Naive thymus-derived CD8-positive, alpha-beta T cell (primary cell): ENCODE data around the gene UCMA. TPM values are rescaled to one million over a fixed set of nuclear protein-coding genes. Genes with fewer than 3 reads are reported as not detected.

Experiments used
- ATAC-seq, 2 donors: fragments of 150-1000 bp; cut with Tn5 transposase in 1 of 2; sonication (Bioruptor Pico), chemical (Tn5 transposase) in 1 of 2; 1 replicate in 1 of 2; 2 replicates in 1 of 2; pipeline ENCODE4 v1.10.0; 2021; ENCODE audit warnings: mild to moderate bottlenecking in 2 of 2, moderate library complexity in 2 of 2
- POLR2A ChIA-PET: fragments of 350-600 bp; sonication (Branson Sonifier 250); formaldehyde crosslinking; loops from one replicate; lab custom pipeline; 2021; ENCODE audit warnings: antibody characterized with exemption; lab: Charles Lee
- DNase-seq, 10 donors: peaks; one replicate each; pipeline versions ENCODE4 v3.0.0 to v3.0.0-alpha.2; 2020 to 2022
- H3K27ac Mint-ChIP-seq, 10 donors: one replicate each; pipeline ENCODE4 v1.8.0; 2020 to 2022; ENCODE audit warnings: mild to moderate bottlenecking in 10 of 10, mixed read lengths in 10 of 10, moderate library complexity in 4 of 10, inconsistent platforms in 1 of 10
- H3K27me3 Mint-ChIP-seq, 5 donors: one replicate each; pipeline ENCODE4 v1.8.0; 2021 to 2022; ENCODE audit warnings: mixed read lengths in 5 of 5
- H3K36me3 Mint-ChIP-seq, 3 donors: one replicate each; pipeline ENCODE4 v1.8.0; 2020 to 2022; ENCODE audit warnings: mixed read lengths in 3 of 3, mild to moderate bottlenecking in 2 of 3, inconsistent platforms in 1 of 3
- H3K4me1 Mint-ChIP-seq, 4 donors: one replicate each; pipeline ENCODE4 v1.8.0; 2021 to 2022; ENCODE audit warnings: mixed read lengths in 4 of 4
- H3K4me3 Mint-ChIP-seq, 10 donors: one replicate each; pipeline ENCODE4 v1.8.0; 2020 to 2022; ENCODE audit warnings: mild to moderate bottlenecking in 10 of 10, mixed read lengths in 10 of 10, moderate library complexity in 6 of 10, inconsistent platforms in 1 of 10
- H3K9me3 Mint-ChIP-seq, 9 donors: one replicate each; pipeline ENCODE4 v1.8.0; 2020 to 2022; ENCODE audit warnings: mixed read lengths in 9 of 9, mild to moderate bottlenecking in 3 of 9, inconsistent platforms in 1 of 9, moderate library complexity in 1 of 9
- polyA plus RNA-seq, 3 donors: library from polyadenylated mRNA; unstranded; fragments of 300-500 nt; fragmentation: Illumina TruSeq; gene quantifications; one replicate each; pipeline ENCODE4 v1.2.3, GENCODE V29; 2021
- total RNA-seq, 8 experiments: library from RNA in 2 of 8; stranded (reverse) in 2 of 8; gene quantifications; one replicate each; pipeline ENCODE4 v1.2.3 and lab custom pipeline; 2021 to 2026

UCMA gene
- total and polyA plus RNA-seq, 5 experiments from 2014 or later = not detected

DNA sequence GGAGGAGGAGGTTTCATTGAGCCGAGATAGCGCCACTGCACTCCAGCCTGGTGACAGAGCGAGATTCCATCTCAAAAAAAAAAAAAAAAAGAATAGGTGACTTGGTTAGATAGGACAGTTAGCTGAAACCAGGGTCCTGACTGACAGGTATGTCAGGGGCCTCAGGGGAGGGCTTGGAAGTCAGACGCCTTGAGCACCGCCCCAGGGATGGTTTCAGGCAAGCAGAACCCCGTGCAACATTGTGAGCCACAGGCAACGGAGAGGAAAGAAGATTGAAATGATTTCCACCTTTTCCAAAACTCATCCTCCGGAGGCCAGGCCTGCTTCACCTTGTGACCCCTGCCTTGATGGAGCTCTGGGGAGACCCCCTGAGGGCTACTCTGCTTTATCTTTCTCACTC, 8.6 kb downstream of the UCMA start:
- ATAC-seq (no peak), DNase-seq (no peak)
- Mint-ChIP-seq H3K36me3 (no peaks in the 10 kb centered on the region), H3K27me3 (no peaks in the 10 kb centered on the region), H3K27ac (peak overlapping the region in 1 of 10 donors; percentile 31), H3K4me1 (no peaks in the 10 kb centered on the region), H3K9me3 (no peaks in the 10 kb centered on the region), H3K4me3 (no peak overlapping the region)
- POLR2A ChIA-PET = no interaction called here

DNA sequence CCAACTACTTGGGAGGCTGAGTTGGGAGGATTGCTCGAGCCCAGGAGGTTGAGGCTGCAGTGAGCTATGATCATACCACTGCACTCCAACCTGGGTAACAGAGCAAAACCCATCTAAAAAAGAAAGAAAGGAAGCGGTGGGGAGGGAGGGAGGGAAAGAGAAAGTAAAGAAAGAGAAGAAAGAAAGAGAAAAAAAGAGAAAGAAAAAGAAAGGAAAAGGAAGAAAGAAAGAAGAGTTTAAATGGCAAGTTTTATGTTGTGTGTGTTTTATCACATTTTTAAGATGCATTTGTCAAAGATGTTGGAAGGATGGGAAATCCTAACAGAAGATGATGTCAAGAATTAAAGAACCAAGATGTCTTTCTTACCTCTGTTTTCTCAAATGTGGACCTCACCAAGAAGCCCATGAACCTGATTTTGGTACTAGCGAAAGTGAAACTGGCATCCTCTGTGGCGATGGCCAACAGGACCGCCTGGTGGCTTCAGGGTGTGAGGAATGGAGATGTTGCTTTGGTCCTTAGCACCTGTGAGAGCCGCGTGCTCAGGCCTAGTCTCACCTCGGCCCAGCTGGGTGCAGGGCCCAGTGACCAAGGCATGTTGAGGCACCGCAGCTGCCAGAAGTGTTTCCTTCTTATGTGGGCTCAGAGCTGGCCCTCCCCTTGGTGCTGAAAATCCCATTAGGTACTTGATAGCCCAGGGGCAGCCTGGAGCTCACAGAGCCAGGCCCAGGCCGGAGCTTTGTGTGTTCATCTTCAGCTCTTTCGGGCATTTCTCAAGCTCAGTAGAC, 9.8 kb downstream of the UCMA start:
- H3K9me3 Mint-ChIP-seq = no peaks in the 10 kb centered on the region
- DNase-seq (no peak), ATAC-seq (no peak)
- H3K27me3 Mint-ChIP-seq = no peaks in the 10 kb centered on the region
- no peaks in the 10 kb centered on the region for H3K36me3 Mint-ChIP-seq
- H3K4me1 Mint-ChIP-seq = no peaks in the 10 kb centered on the region
- no peak overlapping the region for H3K4me3 Mint-ChIP-seq
- POLR2A ChIA-PET = no interaction called here
- H3K27ac Mint-ChIP-seq = peak overlapping the region in 1 of 10 donors; percentile 58

DNA sequence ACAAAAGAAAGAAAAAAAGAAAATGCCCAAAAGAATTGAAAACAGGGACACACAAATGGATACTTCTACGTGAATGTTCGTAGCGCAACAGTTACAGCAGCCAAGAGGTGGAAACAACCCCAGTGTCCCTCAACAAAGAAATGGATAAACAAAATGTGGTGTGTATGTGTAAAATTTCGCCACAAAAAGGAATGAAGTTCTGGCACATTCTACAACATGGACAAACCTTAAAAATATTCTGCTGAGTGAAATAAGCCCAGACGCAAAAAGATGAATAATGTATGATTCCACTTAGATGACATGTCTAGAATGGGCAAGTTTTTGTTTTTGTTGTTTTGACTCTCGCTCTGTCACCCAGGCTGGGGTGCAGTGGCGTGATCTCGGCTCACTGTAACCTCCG, 10.9 kb downstream of the UCMA start:
- Mint-ChIP-seq H3K27me3 (no peaks in the 10 kb centered on the region), H3K4me1 (no peaks in the 10 kb centered on the region), H3K36me3 (no peaks in the 10 kb centered on the region), H3K9me3 (no peaks in the 10 kb centered on the region), H3K4me3 (no peak overlapping the region), H3K27ac (no peak overlapping the region)
- POLR2A ChIA-PET = no interaction called here
- no peak for ATAC-seq
- no peak for DNase-seq

DNA sequence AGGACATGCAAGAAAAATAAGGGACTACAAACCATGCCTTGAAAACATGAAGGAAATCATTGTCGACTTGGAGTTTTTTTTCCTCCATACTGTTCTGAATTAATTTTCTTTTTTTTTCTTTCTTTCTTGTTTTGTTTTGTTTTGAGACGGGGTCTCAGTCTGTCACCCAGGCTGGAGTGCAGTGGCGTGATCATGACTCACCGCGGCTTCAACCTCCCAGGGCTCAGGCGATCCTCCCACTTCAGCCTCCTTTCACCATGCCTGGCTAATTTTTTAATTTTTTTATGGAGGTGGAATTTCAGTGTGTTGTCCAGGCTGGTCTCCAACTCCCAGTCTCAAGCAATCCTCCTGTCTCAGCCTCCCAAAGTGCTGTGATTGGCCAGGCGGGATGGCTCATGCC, 11.6 kb downstream of the UCMA start:
- DNase-seq = no peak
- no peaks in the 10 kb centered on the region for H3K36me3 Mint-ChIP-seq
- H3K27ac Mint-ChIP-seq = no peak overlapping the region
- H3K9me3 Mint-ChIP-seq = no peaks in the 10 kb centered on the region
- no peak for ATAC-seq
- POLR2A ChIA-PET = no interaction called here
- H3K4me3 Mint-ChIP-seq = no peak overlapping the region
- H3K27me3 Mint-ChIP-seq = no peaks in the 10 kb centered on the region
- no peaks in the 10 kb centered on the region for H3K4me1 Mint-ChIP-seq

DNA sequence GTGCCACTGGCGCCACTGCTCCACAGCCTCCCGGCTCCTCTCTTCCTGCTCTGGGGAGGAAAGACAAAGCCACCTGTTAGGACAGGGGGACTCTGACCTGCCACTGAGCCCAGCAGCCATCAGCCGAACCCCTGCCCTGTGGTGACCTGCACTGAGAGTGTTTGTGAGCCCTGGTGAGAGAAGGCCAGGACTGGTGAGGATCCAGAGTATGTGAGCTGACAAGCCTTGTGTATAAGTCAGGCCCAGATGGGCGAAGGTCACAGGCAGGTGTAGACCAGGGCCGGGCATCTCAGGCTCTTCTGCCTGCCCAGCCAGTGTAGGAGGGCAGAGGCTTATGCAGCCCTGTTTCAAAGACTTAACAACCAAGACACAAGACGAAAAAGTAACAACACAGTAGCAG, 12.0 kb downstream of the UCMA start:
- Mint-ChIP-seq H3K4me1 (no peaks in the 10 kb centered on the region), H3K36me3 (no peaks in the 10 kb centered on the region), H3K27me3 (no peaks in the 10 kb centered on the region), H3K4me3 (no peak overlapping the region), H3K27ac (no peak overlapping the region), H3K9me3 (no peaks in the 10 kb centered on the region)
- no peak for ATAC-seq
- no peak for DNase-seq
- POLR2A ChIA-PET = no interaction called here

DNA sequence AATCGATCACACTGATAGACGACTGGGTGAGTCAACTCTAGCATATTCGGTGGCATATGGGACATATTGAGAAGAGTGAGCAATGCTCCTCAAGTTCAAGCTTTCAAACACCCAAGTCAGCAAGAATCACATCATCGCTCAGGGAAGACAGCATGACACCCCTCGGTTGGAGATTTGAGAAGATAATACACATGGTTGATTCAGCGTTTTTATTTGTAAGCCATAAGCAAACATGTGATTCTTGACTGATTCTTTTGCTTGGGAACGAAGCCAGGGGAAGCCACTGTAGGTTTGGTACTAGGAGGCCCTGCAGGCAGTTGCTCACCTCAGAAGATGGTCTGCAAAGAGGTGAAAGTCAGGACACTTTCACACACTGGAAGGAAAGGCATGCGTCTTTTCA, 12.6 kb downstream of the UCMA start:
- ATAC-seq = no peak
- POLR2A ChIA-PET = no interaction called here
- Mint-ChIP-seq H3K4me1 (no peaks in the 10 kb centered on the region), H3K36me3 (no peaks in the 10 kb centered on the region), H3K4me3 (no peak overlapping the region), H3K9me3 (no peaks in the 10 kb centered on the region), H3K27ac (no peak overlapping the region), H3K27me3 (no peaks in the 10 kb centered on the region)
- DNase-seq = no peak

DNA sequence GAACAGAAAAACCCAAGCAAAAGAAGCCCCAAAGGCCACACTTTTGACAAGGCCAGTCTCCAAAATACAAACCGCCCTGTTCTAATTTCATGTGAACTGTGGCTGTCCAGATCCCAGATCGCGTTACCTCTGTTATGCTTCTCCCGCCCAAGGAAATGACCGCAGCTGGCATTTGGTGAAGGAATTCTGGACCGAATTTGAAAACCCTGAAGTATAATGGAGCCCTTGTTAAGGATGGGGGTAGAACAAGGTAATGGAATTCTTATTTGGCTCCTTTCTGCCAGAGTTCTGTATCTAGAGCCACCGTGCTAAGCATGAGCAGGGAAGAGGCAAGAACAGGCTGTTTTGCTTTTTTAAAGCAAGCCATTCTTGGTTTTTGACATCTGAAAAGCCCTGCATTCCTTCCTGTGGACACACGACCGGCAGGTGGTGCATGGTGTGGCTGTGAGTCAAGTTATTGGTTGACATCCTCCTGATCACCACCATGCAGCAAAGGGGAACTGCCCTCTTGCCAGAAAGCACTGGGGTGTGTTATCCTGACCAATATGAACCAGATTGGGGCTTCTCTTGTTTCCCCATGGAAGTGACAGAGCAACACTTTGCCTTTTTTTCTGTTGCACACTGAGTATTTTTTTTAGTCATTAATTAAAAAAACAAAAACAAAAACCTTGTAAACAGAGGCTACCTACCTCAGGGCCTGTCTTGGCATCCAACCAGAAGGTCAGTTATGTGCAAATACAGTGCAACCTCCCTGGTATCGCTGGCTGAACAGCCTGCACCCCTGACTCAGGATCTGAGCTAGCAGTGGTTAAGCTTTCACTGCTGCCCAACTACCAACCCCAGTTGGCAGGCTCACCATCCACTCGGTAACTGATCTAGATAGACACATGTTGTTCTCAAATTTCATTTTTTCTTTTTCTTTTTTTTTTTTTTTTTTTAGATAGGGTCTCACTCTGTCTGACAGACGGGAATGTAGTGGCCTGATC, 14.2 kb downstream of the UCMA start:
- H3K4me3 Mint-ChIP-seq = no peak overlapping the region
- no peaks in the 10 kb centered on the region for H3K27me3 Mint-ChIP-seq
- no peaks in the 10 kb centered on the region for H3K9me3 Mint-ChIP-seq
- H3K4me1 Mint-ChIP-seq = no peaks in the 10 kb centered on the region
- POLR2A ChIA-PET = no interaction called here
- H3K27ac Mint-ChIP-seq = no peak overlapping the region
- DNase-seq = no peak
- peak in 1 of 2 donors; percentile 37 for ATAC-seq
- H3K36me3 Mint-ChIP-seq = no peaks in the 10 kb centered on the region

DNA sequence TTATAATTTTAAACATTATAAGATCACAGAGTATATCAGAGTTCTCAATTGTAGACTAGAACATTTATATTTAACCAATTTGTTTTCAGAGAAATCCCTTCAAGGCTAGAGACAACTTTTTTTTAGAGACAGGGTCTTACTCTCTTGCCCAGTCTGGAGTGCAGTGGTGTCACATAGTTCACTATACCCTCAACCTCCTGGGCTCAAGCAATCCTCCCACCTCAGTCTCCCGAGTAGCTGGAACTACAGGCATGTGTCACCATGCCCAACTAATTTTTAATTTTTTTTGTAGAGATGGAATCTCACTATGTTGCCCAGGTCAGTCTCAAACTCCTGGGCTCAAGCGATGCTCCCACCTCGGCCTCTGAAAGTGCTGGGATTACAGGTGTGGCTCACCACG, 15.3 kb downstream of the UCMA start:
- Mint-ChIP-seq H3K9me3 (no peaks in the 10 kb centered on the region), H3K4me1 (no peaks in the 10 kb centered on the region), H3K27ac (no peak overlapping the region), H3K4me3 (no peak overlapping the region), H3K36me3 (no peaks in the 10 kb centered on the region), H3K27me3 (no peaks in the 10 kb centered on the region)
- no peak for ATAC-seq
- POLR2A ChIA-PET = no interaction called here
- DNase-seq = no peak

DNA sequence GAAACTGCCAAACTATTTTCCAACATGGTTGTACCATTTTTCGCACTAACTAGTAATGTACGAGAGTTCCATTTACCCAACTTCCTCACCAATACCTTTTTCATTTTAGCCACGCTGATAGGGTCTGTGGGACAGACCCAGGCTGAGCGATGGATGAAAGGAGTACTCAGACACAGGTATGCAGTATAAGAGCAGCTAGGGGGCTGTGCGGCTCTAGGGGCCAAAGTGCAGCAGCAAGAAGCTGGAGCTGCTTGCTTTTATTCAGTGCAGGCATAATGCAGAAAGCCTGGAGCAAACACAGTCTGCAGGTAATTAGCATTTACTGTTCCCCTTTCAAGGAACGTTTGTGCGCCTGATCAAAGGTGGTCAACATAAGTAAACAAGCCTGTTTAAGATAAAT, 21.0 kb downstream of the UCMA start:
- DNase-seq = no peak
- no peak for ATAC-seq
- peak overlapping the region in 1 of 10 donors; percentile 52 for H3K27ac Mint-ChIP-seq
- no peaks in the 10 kb centered on the region for H3K36me3 Mint-ChIP-seq
- H3K4me3 Mint-ChIP-seq = no peak overlapping the region
- POLR2A ChIA-PET = no interaction called here
- H3K27me3 Mint-ChIP-seq = no peaks in the 10 kb centered on the region
- H3K9me3 Mint-ChIP-seq = no peaks in the 10 kb centered on the region
- no peaks in the 10 kb centered on the region for H3K4me1 Mint-ChIP-seq

DNA sequence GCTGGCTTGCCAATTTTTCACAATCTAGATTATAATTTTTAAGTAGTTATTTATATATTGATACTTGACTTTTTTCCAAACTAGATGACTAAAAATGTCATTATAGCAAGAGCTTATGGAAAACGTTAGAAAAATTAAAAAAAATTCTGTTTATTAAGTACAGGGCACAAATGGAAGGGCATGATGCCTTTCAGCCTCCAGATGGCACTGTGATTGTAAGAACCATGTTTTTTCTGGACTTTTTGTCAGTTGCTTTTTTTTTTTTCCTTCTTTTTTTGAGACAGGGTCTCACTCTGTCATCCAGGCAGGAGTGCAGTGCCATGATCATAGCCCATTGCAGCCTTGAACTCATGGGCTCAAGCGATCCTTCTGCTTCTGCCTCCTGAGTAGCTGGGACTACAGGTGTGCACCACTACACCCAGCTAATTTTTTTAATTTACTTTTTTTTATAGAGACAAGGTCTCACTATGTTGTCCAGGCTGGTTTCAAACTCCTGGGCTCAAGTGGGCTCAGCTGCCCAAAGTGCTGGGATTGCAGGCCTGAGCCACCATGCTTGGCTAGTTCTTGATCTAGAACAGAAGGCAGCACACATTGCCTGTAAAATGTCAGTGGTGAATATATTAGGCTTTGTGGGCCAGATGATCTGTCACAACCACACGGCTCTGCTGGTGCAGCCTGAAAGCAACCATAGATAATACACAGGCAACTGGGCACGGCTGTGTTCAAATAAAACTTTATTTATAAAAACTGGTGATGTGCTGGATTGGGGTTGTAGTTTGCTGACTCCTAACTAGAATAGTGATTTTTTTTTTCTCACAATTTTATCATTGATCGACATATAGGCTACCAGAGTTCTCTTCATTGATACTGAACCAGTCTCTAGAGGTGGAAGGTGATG, 27.4 kb downstream of the UCMA start:
- Mint-ChIP-seq H3K9me3 (no peaks in the 10 kb centered on the region), H3K4me3 (no peak overlapping the region), H3K27ac (peak overlapping the region in 1 of 10 donors; percentile 58), H3K4me1 (no peaks in the 10 kb centered on the region), H3K27me3 (no peaks in the 10 kb centered on the region), H3K36me3 (no peaks in the 10 kb centered on the region)
- POLR2A ChIA-PET = interaction anchor here (0.7 kb wide), 1 partner anchor 142 kb away, joined by 3 read pairs; no protein-coding TSS in a partner anchor
- ATAC-seq (no peak), DNase-seq (peak in 2 of 10 donors; percentile 4 to 6)

DNA sequence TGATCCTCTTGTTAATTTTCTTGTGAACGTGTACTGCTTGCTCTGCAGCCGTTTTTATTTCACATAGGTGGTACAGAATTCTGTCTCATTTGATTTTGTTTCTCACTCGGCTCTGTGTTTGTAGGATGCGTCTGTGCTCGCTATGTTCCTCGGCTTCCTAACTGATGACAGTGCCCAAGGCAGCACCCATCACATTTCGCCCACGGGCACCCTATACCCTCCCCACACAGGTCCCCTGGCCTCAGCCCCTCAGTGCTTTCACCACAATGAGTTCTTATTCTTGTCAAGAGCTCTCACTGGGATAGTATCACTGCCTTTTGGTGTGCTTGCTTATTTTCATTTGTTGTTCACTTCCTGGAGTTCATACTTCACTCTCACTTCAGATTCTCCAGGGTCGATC, 28.1 kb downstream of the UCMA start:
- no peaks in the 10 kb centered on the region for H3K9me3 Mint-ChIP-seq
- POLR2A ChIA-PET = interaction anchor here (0.7 kb wide), 1 partner anchor 143 kb away, joined by 3 read pairs; no protein-coding TSS in a partner anchor
- ATAC-seq = no peak
- no peak overlapping the region for H3K27ac Mint-ChIP-seq
- no peaks in the 10 kb centered on the region for H3K36me3 Mint-ChIP-seq
- no peak for DNase-seq
- no peak overlapping the region for H3K4me3 Mint-ChIP-seq
- no peaks in the 10 kb centered on the region for H3K27me3 Mint-ChIP-seq
- no peaks in the 10 kb centered on the region for H3K4me1 Mint-ChIP-seq

DNA sequence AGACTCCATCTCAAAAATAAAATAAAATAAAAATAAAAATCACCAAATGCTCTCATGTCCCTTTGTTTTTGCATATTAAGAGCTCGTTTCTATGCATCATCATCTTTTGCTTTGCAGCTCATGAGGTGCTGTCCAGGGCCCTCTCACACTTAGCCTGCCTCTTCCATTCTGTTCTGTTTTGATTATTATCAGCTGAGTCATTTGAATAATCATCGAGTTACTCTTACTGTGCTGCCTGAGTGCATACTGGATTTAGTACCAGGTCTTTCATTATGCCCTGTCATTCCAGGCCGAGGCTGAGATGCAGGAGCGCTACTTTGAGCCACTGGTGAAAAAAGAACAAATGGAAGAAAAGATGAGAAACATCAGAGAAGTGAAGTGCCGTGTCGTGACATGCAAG, 33.0 kb downstream of the UCMA start:
- Mint-ChIP-seq H3K4me1 (no peaks in the 10 kb centered on the region), H3K36me3 (no peaks in the 10 kb centered on the region), H3K27ac (peak overlapping the region in 1 of 10 donors; percentile 45), H3K27me3 (no peaks in the 10 kb centered on the region), H3K9me3 (no peaks in the 10 kb centered on the region), H3K4me3 (no peak overlapping the region)
- POLR2A ChIA-PET = no interaction called here
- ATAC-seq = no peak
- no peak for DNase-seq
